ENCODE measurements around the gene SYNE4.

- TF ChIP-seq SPI1 (IDR thresholded peaks at IDR 0.05; ENCODE audit: low read depth, low read length) (no peak), POLR2A (IDR thresholded peaks at IDR 0.05; ENCODE audit: low read depth, low read length) (no peak)
These were observed 14.6 kb downstream of the SYNE4 start for GRCh38 chr19:35993923-35994598.

All from GM12891 (cell line).